ENCODE data around the gene IFIT1B.
A peak's percentile ranks its signal among the peaks of the same experiment; 100 is the strongest.
"Not testable (repeated sequence)": the region's sequence is repeated elsewhere in the genome, so short reads cannot be mapped to it uniquely, and the experiment has no call there.

IFIT1B gene

GRCh38 chr10:89377705-89378637 is at the start of gene IFIT1B:
IFIT1B (plus strand) TSS chr10:89378056; CDS start chr10:89378136, 80 bp downstream.
- no peak within 1 kb of the TSS for H3K4me3 ChIP-seq (replicated peaks; ENCODE audit: low read depth, low read length)
- DNase-seq (ENCODE audit: extremely low read depth, low read depth), result no peak
- no peak for TF ChIP-seq CTCF (IDR thresholded peaks at IDR 0.05; ENCODE audit: low read depth, low read length, missing control alignments)

- DNase-seq (ENCODE audit: extremely low read depth, low read depth), result no peak
- H3K4me3 ChIP-seq (replicated peaks; ENCODE audit: low read depth, low read length), result no peak overlapping the region
- no peak for TF ChIP-seq CTCF (IDR thresholded peaks at IDR 0.05; ENCODE audit: low read depth, low read length, missing control alignments)
These were observed 48.7 kb upstream of the IFIT1B start for GRCh38 chr10:89329151-89329550.

GRCh38 chr10:89330014-89330413 is 47.8 kb upstream of the IFIT1B start:
- H3K4me3 ChIP-seq (replicated peaks; ENCODE audit: low read depth, low read length); DNase-seq (ENCODE audit: extremely low read depth, low read depth): not testable (repeated sequence)

GRCh38 chr10:89330537-89331212 is 47.2 kb upstream of the IFIT1B start:
- TF ChIP-seq CTCF (IDR thresholded peaks at IDR 0.05; ENCODE audit: low read depth, low read length, missing control alignments), result no peak
- no peak for DNase-seq (ENCODE audit: extremely low read depth, low read depth)
- H3K4me3 ChIP-seq (replicated peaks; ENCODE audit: low read depth, low read length), result no peak overlapping the region

- DNase-seq (ENCODE audit: extremely low read depth, low read depth); H3K4me3 ChIP-seq (replicated peaks; ENCODE audit: low read depth, low read length): not testable (repeated sequence)
These were observed 46.3 kb upstream of the IFIT1B start for GRCh38 chr10:89331487-89332122.

- TF ChIP-seq CTCF (IDR thresholded peaks at IDR 0.05; ENCODE audit: low read depth, low read length, missing control alignments), result no peak
- DNase-seq (ENCODE audit: extremely low read depth, low read depth), result peak; percentile 54
- H3K4me3 ChIP-seq (replicated peaks; ENCODE audit: low read depth, low read length), result peak overlapping the region; percentile 32
These were observed 45.7 kb upstream of the IFIT1B start for GRCh38 chr10:89332123-89332633.

- DNase-seq (ENCODE audit: extremely low read depth, low read depth), result no peak
- TF ChIP-seq CTCF (IDR thresholded peaks at IDR 0.05; ENCODE audit: low read depth, low read length, missing control alignments), result no peak
- no peak overlapping the region for H3K4me3 ChIP-seq (replicated peaks; ENCODE audit: low read depth, low read length)
These were observed 42.6 kb upstream of the IFIT1B start for GRCh38 chr10:89335226-89335625.
